T-helper 2 cell treated with Interferon-gamma antibody and Interleukin-4, amounts not matched to agents 5 μg/mL and 100 μg/mL, for 36 hours (primary cell): ENCODE results near the gene TMEM53.

Experiments used
- DNase-seq: peaks from one replicate; pipeline ENCODE4 v3.0.0; 2021; ENCODE audit warnings: low spot score
- H3K27ac Mint-ChIP-seq: one replicate; pipeline ENCODE4 v1.8.0; 2021; ENCODE audit warnings: mild to moderate bottlenecking, mixed read lengths
- H3K27me3 Mint-ChIP-seq: one replicate; pipeline ENCODE4 v1.8.0; 2021; ENCODE audit warnings: low read depth, mixed read lengths
- H3K36me3 Mint-ChIP-seq: one replicate; pipeline ENCODE4 v1.8.0; 2021; ENCODE audit warnings: low read depth, mixed read lengths
- H3K4me1 Mint-ChIP-seq: one replicate; pipeline ENCODE4 v1.8.0; 2021; ENCODE audit warnings: low read depth, mixed read lengths
- H3K4me3 Mint-ChIP-seq: one replicate; pipeline ENCODE4 v1.8.0; 2022; ENCODE audit warnings: mild to moderate bottlenecking, moderate library complexity, mixed read lengths
- H3K9me3 Mint-ChIP-seq: one replicate; pipeline ENCODE4 v1.8.0; 2021; ENCODE audit warnings: mixed read lengths

TMEM53 gene

GRCh38 chr1:44653107-44653964, 20.9 kb downstream of the TMEM53 start:
- Mint-ChIP-seq H3K4me3 (no peak overlapping the region), H3K27ac (no peak overlapping the region), H3K36me3 (peaks cover 8% of the 10 kb centered on the region), H3K9me3 (no peaks in the 10 kb centered on the region), H3K4me1 (no peaks in the 10 kb centered on the region), H3K27me3 (no peaks in the 10 kb centered on the region)
- DNase-seq = no peak

GRCh38 chr1:44652445-44653106, 21.7 kb downstream of the TMEM53 start:
- no peak overlapping the region for H3K4me3 Mint-ChIP-seq
- no peaks in the 10 kb centered on the region for H3K9me3 Mint-ChIP-seq
- no peaks in the 10 kb centered on the region for H3K27me3 Mint-ChIP-seq
- DNase-seq = peak; percentile 64
- no peaks in the 10 kb centered on the region for H3K4me1 Mint-ChIP-seq
- peaks cover 8% of the 10 kb centered on the region for H3K36me3 Mint-ChIP-seq
- H3K27ac Mint-ChIP-seq = no peak overlapping the region

- Mint-ChIP-seq H3K27ac (no peak overlapping the region), H3K9me3 (no peaks in the 10 kb centered on the region), H3K4me3 (no peak overlapping the region), H3K4me1 (no peaks in the 10 kb centered on the region), H3K27me3 (no peaks in the 10 kb centered on the region), H3K36me3 (peaks cover 14% of the 10 kb centered on the region)
- no peak for DNase-seq
These were observed 23.2 kb downstream of the TMEM53 start for GRCh38 chr1:44651069-44651468.

GRCh38 chr1:44650159-44650831, 24.0 kb downstream of the TMEM53 start:
- Mint-ChIP-seq H3K27ac (no peak overlapping the region), H3K4me3 (no peak overlapping the region), H3K36me3 (peaks cover 14% of the 10 kb centered on the region), H3K9me3 (no peaks in the 10 kb centered on the region), H3K27me3 (no peaks in the 10 kb centered on the region), H3K4me1 (no peaks in the 10 kb centered on the region)
- no peak for DNase-seq

GRCh38 chr1:44649788-44650158, 24.5 kb downstream of the TMEM53 start:
- H3K27ac Mint-ChIP-seq = no peak overlapping the region
- no peaks in the 10 kb centered on the region for H3K9me3 Mint-ChIP-seq
- DNase-seq = no peak
- H3K4me1 Mint-ChIP-seq = no peaks in the 10 kb centered on the region
- peaks cover 19% of the 10 kb centered on the region for H3K36me3 Mint-ChIP-seq
- no peak overlapping the region for H3K4me3 Mint-ChIP-seq
- H3K27me3 Mint-ChIP-seq = no peaks in the 10 kb centered on the region

GRCh38 chr1:44648529-44649250, 25.6 kb downstream of the TMEM53 start:
- Mint-ChIP-seq H3K27ac (no peak overlapping the region), H3K36me3 (peaks cover 25% of the 10 kb centered on the region), H3K4me1 (no peaks in the 10 kb centered on the region), H3K4me3 (no peak overlapping the region), H3K9me3 (no peaks in the 10 kb centered on the region), H3K27me3 (no peaks in the 10 kb centered on the region)
- DNase-seq = no peak

- Mint-ChIP-seq H3K36me3 (peaks cover 27% of the 10 kb centered on the region), H3K4me3 (no peak overlapping the region), H3K9me3 (no peaks in the 10 kb centered on the region), H3K27me3 (no peaks in the 10 kb centered on the region), H3K27ac (no peak overlapping the region), H3K4me1 (no peaks in the 10 kb centered on the region)
- no peak for DNase-seq
These were observed 26.4 kb downstream of the TMEM53 start for GRCh38 chr1:44647896-44648295.

GRCh38 chr1:44646261-44647110, 27.8 kb downstream of the TMEM53 start:
- H3K9me3 Mint-ChIP-seq = no peaks in the 10 kb centered on the region
- H3K27ac Mint-ChIP-seq = no peak overlapping the region
- H3K4me1 Mint-ChIP-seq = no peaks in the 10 kb centered on the region
- no peaks in the 10 kb centered on the region for H3K27me3 Mint-ChIP-seq
- DNase-seq = no peak
- H3K4me3 Mint-ChIP-seq = no peak overlapping the region
- peaks cover 30% of the 10 kb centered on the region for H3K36me3 Mint-ChIP-seq

GRCh38 chr1:44645476-44646244, 28.6 kb downstream of the TMEM53 start:
- Mint-ChIP-seq H3K4me1 (no peaks in the 10 kb centered on the region), H3K36me3 (peaks cover 28% of the 10 kb centered on the region), H3K9me3 (no peaks in the 10 kb centered on the region), H3K27ac (no peak overlapping the region), H3K4me3 (no peak overlapping the region), H3K27me3 (no peaks in the 10 kb centered on the region)
- no peak for DNase-seq

GRCh38 chr1:44644806-44645205, 29.5 kb downstream of the TMEM53 start:
- Mint-ChIP-seq H3K9me3 (no peaks in the 10 kb centered on the region), H3K36me3 (peaks cover 28% of the 10 kb centered on the region), H3K4me1 (no peaks in the 10 kb centered on the region), H3K4me3 (no peak overlapping the region), H3K27ac (no peak overlapping the region), H3K27me3 (no peaks in the 10 kb centered on the region)
- no peak for DNase-seq

GRCh38 chr1:44643721-44644334, 30.5 kb downstream of the TMEM53 start:
- no peak overlapping the region for H3K27ac Mint-ChIP-seq
- H3K36me3 Mint-ChIP-seq = peaks cover 26% of the 10 kb centered on the region

GRCh38 chr1:44642925-44643324, 31.4 kb downstream of the TMEM53 start:
- Mint-ChIP-seq H3K9me3 (no peaks in the 10 kb centered on the region), H3K27me3 (no peaks in the 10 kb centered on the region), H3K4me3 (no peak overlapping the region), H3K4me1 (no peaks in the 10 kb centered on the region), H3K36me3 (peaks cover 30% of the 10 kb centered on the region), H3K27ac (no peak overlapping the region)
- DNase-seq = no peak

More at GRCh38 chr1:44643721-44644334, 30.5 kb downstream of the TMEM53 start:
- H3K27me3 Mint-ChIP-seq = no peaks in the 10 kb centered on the region
- no peak overlapping the region for H3K4me3 Mint-ChIP-seq
- DNase-seq = no peak
- no peaks in the 10 kb centered on the region for H3K4me1 Mint-ChIP-seq
- H3K9me3 Mint-ChIP-seq = no peaks in the 10 kb centered on the region
